ENCODE results near the gene TMEM132E. TPM values are rescaled to one million over a fixed set of nuclear protein-coding genes. Genes with fewer than 3 reads are reported as not detected.

TMEM132E gene
- total and polyA plus RNA-seq, 3 donors from 2014 or later: 2.6 to 3.6 (median 3.1) TPM

DNA sequence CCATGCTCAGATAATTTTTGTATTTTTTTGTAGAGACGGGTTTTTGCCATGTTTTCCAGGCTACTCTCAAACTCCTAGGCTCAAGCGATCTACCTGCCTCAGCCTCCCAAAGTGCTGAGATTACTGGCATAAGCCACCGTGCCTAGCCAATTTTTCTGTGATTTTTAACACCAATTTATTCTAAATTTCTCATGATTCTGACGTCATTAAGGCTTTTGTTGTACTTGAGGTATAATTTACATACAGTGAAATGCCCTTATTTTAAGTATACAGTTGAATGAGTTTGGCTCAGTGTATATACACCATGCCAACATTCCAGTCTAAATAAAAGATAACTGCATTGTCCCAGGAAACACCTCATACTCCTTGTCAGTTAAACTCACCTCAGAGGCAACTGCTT lies 77.4 kb downstream of the TMEM132E start:
- no peaks in the 10 kb centered on the region for H3K27me3 ChIP-seq
- no peak for DNase-seq
- H3K36me3 ChIP-seq (ENCODE audit: low read depth, missing control alignments): no peaks in the 10 kb centered on the region
- no peak overlapping the region for H3K4me3 ChIP-seq
- intact Hi-C loops (cut with DNase I; ENCODE audit: low total_unique reads): no loop called here
- no peak for TF ChIP-seq POLR2A (IDR thresholded peaks at IDR 0.05)
- TF ChIP-seq, protein P1, sequence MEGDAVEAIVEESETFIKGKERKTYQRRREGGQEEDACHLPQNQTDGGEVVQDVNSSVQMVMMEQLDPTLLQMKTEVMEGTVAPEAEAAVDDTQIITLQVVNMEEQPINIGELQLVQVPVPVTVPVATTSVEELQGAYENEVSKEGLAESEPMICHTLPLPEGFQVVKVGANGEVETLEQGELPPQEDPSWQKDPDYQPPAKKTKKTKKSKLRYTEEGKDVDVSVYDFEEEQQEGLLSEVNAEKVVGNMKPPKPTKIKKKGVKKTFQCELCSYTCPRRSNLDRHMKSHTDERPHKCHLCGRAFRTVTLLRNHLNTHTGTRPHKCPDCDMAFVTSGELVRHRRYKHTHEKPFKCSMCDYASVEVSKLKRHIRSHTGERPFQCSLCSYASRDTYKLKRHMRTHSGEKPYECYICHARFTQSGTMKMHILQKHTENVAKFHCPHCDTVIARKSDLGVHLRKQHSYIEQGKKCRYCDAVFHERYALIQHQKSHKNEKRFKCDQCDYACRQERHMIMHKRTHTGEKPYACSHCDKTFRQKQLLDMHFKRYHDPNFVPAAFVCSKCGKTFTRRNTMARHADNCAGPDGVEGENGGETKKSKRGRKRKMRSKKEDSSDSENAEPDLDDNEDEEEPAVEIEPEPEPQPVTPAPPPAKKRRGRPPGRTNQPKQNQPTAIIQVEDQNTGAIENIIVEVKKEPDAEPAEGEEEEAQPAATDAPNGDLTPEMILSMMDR (IDR thresholded peaks at IDR 0.05): no peak
- no peak overlapping the region for H3K27ac ChIP-seq
- peaks cover 12% of the 10 kb centered on the region for H3K4me1 ChIP-seq
- H3K9me3 ChIP-seq: no peaks in the 10 kb centered on the region
- 85 to 90% methylated on average over 4 of the region's 4 CpGs for WGBS, 2 donors

DNA sequence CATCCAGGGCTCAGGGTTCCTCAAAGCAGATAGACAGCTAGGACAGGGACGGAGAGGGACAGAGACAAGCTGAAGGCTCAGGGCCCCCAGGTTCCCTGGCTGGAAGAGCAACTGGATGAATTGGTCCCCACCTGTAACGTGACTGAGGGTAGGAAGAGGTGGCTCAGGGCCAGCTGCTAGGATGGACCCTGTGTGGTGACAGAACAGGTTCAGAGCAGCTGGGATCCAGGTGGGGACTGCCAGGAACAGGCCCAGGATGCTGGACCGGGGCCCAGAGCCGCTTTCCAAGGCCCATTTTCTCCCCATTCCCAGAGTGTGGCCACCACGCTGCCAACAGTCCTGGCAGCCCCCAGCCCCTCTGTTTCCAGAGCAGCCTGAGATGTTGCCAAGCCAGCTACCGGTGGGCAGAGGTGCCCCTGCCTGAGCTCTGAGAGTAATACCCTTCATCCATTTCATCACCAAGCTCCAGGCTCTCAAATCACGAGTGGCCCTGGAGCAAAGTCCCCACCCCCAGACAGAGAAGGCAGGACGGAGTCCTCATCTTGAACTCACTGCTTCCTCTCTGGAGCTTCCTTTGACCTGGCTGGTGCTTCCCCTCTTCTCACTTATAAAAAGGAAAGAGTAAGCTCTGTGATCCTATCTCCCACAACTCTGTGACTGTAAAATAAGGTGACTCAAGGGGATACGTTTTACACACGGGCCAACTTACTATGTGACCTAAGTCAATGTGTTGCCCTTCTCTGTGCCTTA lies 79.6 kb downstream of the TMEM132E start:
- H3K4me3 ChIP-seq: no peak overlapping the region
- H3K27me3 ChIP-seq: no peaks in the 10 kb centered on the region
- peaks cover 3% of the 10 kb centered on the region for H3K4me1 ChIP-seq
- H3K9me3 ChIP-seq: no peaks in the 10 kb centered on the region
- TF ChIP-seq POLR2A (IDR thresholded peaks at IDR 0.05): no peak
- TF ChIP-seq, protein P1 (IDR thresholded peaks at IDR 0.05): no peak
- no peaks in the 10 kb centered on the region for H3K36me3 ChIP-seq (ENCODE audit: low read depth, missing control alignments)
- H3K27ac ChIP-seq: no peak overlapping the region
- no peak for DNase-seq
- 87 to 91% methylated on average over 7 to 10 of the region's 10 CpGs for WGBS, 2 donors
- intact Hi-C loops (cut with DNase I; ENCODE audit: low total_unique reads): no loop called here

DNA sequence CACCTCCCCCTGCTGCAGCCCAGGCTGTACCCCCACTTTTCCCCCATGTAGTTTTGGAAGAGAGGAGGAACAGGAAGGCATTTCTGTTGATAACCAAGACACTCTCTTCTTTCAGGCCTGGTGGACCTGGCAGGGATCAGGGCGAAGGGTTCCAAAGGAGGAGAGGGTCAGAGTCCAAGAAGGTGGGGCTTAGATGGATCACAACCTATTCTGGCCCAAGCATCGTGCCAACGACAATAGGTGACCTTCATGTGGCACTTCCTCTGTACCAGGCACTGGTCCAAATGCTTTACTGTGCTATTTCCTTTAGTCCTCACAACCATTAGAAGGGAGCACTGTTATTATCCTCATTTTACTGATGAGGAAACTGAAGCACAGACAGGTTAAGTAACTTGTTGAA lies 84.3 kb downstream of the TMEM132E start:
- TF ChIP-seq, protein P1 (IDR thresholded peaks at IDR 0.05): no peak

DNA sequence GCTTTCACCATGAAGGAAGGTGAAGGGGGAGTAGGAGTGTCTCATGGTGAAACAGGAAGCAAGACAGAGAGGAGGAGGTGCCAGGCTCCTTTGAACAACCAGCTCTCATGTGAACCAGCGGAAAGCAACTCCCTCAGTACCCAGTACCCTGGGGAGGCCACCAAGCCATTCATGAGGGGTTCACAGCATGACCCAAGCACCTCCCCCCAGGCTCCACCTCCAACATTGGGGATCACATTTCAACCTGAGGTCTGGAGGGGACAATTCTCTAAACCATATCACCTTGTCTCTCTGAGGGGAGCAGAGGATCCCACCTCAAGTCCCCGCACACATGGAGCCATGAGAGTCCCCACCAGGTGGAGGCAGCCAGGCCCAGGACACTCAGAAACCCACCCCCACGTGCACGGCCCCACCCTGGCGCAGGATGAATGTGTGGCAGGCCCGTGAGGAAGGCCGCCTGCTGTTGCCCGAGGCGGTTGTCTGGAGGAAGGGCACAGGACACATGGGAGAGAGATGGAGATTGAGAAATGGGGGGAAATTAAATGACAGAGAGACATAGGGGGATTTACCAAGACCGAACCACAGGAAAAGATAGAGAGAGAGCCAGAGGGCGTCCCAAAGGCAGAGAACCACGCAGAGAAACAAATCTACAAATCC lies 85.9 kb downstream of the TMEM132E start:
- WGBS, 2 donors: 46 to 53% methylated on average over 12 of the region's 12 CpGs
- Histone ChIP-seq H3K36me3 (ENCODE audit: low read depth, missing control alignments) (no peaks in the 10 kb centered on the region), H3K9me3 (no peaks in the 10 kb centered on the region), H3K4me1 (no peaks in the 10 kb centered on the region), H3K4me3 (no peak overlapping the region), H3K27ac (no peak overlapping the region), H3K27me3 (no peaks in the 10 kb centered on the region)
- DNase-seq: no peak
- TF ChIP-seq, protein P1 (IDR thresholded peaks at IDR 0.05): no peak
- no peak for TF ChIP-seq POLR2A (IDR thresholded peaks at IDR 0.05)
- intact Hi-C loops (cut with DNase I; ENCODE audit: low total_unique reads): no loop called here

More for the DNA sequence above, 84.3 kb downstream of the TMEM132E start:
- Histone ChIP-seq H3K9me3 (no peaks in the 10 kb centered on the region), H3K27me3 (no peaks in the 10 kb centered on the region), H3K4me1 (no peaks in the 10 kb centered on the region), H3K27ac (no peak overlapping the region), H3K36me3 (ENCODE audit: low read depth, missing control alignments) (no peaks in the 10 kb centered on the region), H3K4me3 (no peak overlapping the region)
- 27 to 59% methylated on average over 3 of the region's 3 CpGs for WGBS, 2 donors
- intact Hi-C loops (cut with DNase I; ENCODE audit: low total_unique reads): no loop called here
- DNase-seq: no peak

All from testis (tissue), 3 donors.